AG08395 (cell line): Measurements from ENCODE around the gene TTC34.

Experiments used
- DNase-seq: peaks from one replicate; pipeline ENCODE4 v3.0.0; 2012; ENCODE audit warnings: mixed read lengths, low spot score

Gene TTC34

GRCh38 chr1:2642131-2642559, 159.3 kb downstream of the TTC34 start:
- no peak for DNase-seq

GRCh38 chr1:2641381-2642130, 159.9 kb downstream of the TTC34 start:
- DNase-seq: no peak

GRCh38 chr1:2640626-2641025, 160.9 kb downstream of the TTC34 start:
- DNase-seq: no peak

- no peak for DNase-seq
These were observed 161.6 kb downstream of the TTC34 start for GRCh38 chr1:2639607-2640521.

- DNase-seq: no peak
These were observed 162.3 kb downstream of the TTC34 start for GRCh38 chr1:2639203-2639602.

GRCh38 chr1:2638466-2639115, 162.9 kb downstream of the TTC34 start:
- no peak for DNase-seq

GRCh38 chr1:2637442-2638145, 163.9 kb downstream of the TTC34 start:
- no peak for DNase-seq

GRCh38 chr1:2636733-2637132, 164.8 kb downstream of the TTC34 start:
- no peak for DNase-seq

- no peak for DNase-seq
These were observed 166.0 kb downstream of the TTC34 start for GRCh38 chr1:2635361-2636010.

- DNase-seq: no peak
These were observed 167.5 kb downstream of the TTC34 start for GRCh38 chr1:2633936-2634491.

GRCh38 chr1:2633366-2633935, 168.0 kb downstream of the TTC34 start:
- no peak for DNase-seq

- DNase-seq: no peak
These were observed 168.7 kb downstream of the TTC34 start, which contains the start of gene MMEL1 for GRCh38 chr1:2632561-2633361. Gene MMEL1 (minus strand): TSS chr1:2633016. CDS start chr1:2629484, 3,532 bp downstream.

GRCh38 chr1:2632051-2632430, 169.5 kb downstream of the TTC34 start:
- DNase-seq: no peak

GRCh38 chr1:2631136-2632050, 170.1 kb downstream of the TTC34 start:
- no peak for DNase-seq

- DNase-seq: no peak
These were observed 170.9 kb downstream of the TTC34 start for GRCh38 chr1:2630498-2631135.

GRCh38 chr1:2629627-2630497, 171.6 kb downstream of the TTC34 start:
- DNase-seq: no peak

GRCh38 chr1:2628933-2629626, 172.4 kb downstream of the TTC34 start:
- no peak for DNase-seq
